Osteoblast (primary cell): ENCODE measurements around the gene RNF13. TPM values are rescaled to one million over a fixed set of nuclear protein-coding genes. Genes with fewer than 3 reads are reported as not detected.

ENCODE experiments used
- DNase-seq: peaks from one replicate; pipeline ENCODE4 v3.0.0; 2011; ENCODE audit warnings: low spot score, mixed read lengths; ENCODE audit not compliant: insufficient read length; ENCODE audit errors: missing footprints
- H2AFZ ChIP-seq: 2 replicates; pipeline ENCODE4 v1.6.0; 2011; ENCODE audit warnings: mild to moderate bottlenecking, low read length
- H3K27ac ChIP-seq: 2 replicates; pipeline ENCODE4 v1.5.1; 2011; ENCODE audit warnings: mild to moderate bottlenecking, low read depth, low read length, moderate library complexity
- H3K27me3 ChIP-seq: 2 replicates; pipeline ENCODE4 v1.6.0; 2012; ENCODE audit warnings: mild to moderate bottlenecking, control low read depth, inconsistent platforms, low read length, moderate library complexity; ENCODE audit not compliant: insufficient read depth
- H3K36me3 ChIP-seq: 2 replicates; pipeline ENCODE4 v1.5.1; 2011; ENCODE audit warnings: mild to moderate bottlenecking, low read length, control low read depth, moderate library complexity; ENCODE audit not compliant: insufficient read depth
- H3K4me1 ChIP-seq: 2 replicates; pipeline ENCODE4 v1.5.1; 2011; ENCODE audit warnings: mild to moderate bottlenecking, low read length, control low read depth, moderate library complexity; ENCODE audit not compliant: insufficient read depth
- H3K4me2 ChIP-seq: 2 replicates; pipeline ENCODE4 v1.6.0; 2011; ENCODE audit warnings: mild to moderate bottlenecking, low read length; ENCODE audit not compliant: insufficient read depth
- H3K4me3 ChIP-seq: fragments of 200-600 bp; sonication (generic); 3 replicates; pipeline ENCODE4 v1.5.1; 2012; ENCODE audit warnings: mild to moderate bottlenecking, low read length, inconsistent platforms; ENCODE audit not compliant: insufficient read depth
- H3K79me2 ChIP-seq: 2 replicates; pipeline ENCODE4 v1.6.0; 2012; ENCODE audit warnings: mild to moderate bottlenecking, low read length, control low read depth, inconsistent platforms; ENCODE audit not compliant: insufficient read depth
- H3K9me3 ChIP-seq: 2 replicates; pipeline ENCODE4 v1.5.1; 2011; ENCODE audit warnings: low read depth, low read length, control low read depth
- H4K20me1 ChIP-seq: 2 replicates; pipeline ENCODE4 v1.6.0; 2012; ENCODE audit warnings: mild to moderate bottlenecking, low read length, control low read depth; ENCODE audit not compliant: insufficient read depth
- total RNA-seq: library from RNA; depleted of rRNA; stranded (reverse); fragments of >200 nt; gene quantifications from 2 replicates; pipeline ENCODE4 v1.2.3, GENCODE V29; 2012
- TF ChIP-seq, protein P1 (sequence below): IDR thresholded peaks from 2 replicates; pipeline ENCODE4 v1.5.1; 2011; ENCODE audit warnings: mild to moderate bottlenecking, low read depth, low read length, moderate library complexity; ENCODE audit errors: extremely low read depth

RNF13 gene
- total RNA-seq, 1 donor: 86.1 TPM

DNA sequence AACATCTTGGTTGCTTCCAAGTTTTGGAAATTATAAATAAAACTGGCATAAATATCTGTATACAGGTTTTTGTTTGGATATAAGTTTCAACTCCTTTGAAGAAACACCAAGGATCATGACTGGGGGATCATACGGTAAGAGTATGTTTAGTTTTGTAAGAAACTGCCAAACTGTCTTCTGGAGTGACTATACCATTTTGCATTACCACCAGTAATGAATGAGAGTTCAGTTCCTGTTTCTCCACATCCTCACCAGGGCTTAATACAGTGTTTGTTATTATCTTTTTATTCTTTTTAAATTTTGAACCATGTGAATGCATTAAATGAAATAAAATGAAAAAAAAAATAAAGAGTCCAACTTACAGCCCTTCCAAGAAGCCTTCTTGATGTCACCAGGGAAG, 17.0 kb upstream of the RNF13 start:
- Histone ChIP-seq H3K4me3 (no peak overlapping the region), H3K4me2 (no peak overlapping the region), H3K27me3 (no peaks in the 10 kb centered on the region), H3K27ac (no peak overlapping the region), H3K4me1 (no peaks in the 10 kb centered on the region), H3K36me3 (no peaks in the 10 kb centered on the region), H3K79me2 (no peaks in the 10 kb centered on the region), H4K20me1 (no peaks in the 10 kb centered on the region), H3K9me3 (no peaks in the 10 kb centered on the region), H2AFZ (no peak overlapping the region)
- no peak for DNase-seq
- TF ChIP-seq, protein P1, sequence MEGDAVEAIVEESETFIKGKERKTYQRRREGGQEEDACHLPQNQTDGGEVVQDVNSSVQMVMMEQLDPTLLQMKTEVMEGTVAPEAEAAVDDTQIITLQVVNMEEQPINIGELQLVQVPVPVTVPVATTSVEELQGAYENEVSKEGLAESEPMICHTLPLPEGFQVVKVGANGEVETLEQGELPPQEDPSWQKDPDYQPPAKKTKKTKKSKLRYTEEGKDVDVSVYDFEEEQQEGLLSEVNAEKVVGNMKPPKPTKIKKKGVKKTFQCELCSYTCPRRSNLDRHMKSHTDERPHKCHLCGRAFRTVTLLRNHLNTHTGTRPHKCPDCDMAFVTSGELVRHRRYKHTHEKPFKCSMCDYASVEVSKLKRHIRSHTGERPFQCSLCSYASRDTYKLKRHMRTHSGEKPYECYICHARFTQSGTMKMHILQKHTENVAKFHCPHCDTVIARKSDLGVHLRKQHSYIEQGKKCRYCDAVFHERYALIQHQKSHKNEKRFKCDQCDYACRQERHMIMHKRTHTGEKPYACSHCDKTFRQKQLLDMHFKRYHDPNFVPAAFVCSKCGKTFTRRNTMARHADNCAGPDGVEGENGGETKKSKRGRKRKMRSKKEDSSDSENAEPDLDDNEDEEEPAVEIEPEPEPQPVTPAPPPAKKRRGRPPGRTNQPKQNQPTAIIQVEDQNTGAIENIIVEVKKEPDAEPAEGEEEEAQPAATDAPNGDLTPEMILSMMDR: no peak

DNA sequence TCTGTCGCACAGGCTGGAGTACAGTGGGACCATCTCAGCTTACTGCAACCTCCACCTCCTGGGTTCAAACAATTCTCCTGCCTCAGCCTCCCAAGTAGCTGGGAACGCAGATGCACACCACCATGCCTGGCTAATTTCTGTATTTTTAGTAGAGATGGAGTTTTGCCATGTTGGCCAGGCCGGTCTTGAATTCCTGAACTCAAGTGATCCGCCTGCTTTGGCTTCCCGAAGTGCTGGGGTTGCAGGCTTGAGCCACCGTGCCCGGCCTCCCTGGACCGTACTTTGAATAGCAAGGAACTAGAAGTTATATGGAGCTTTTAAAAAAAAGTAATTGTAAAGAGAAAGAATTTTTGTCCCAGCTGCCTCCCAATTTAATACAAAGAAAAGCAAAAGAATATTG, 12.3 kb upstream of the RNF13 start:
- no peak overlapping the region for H3K4me2 ChIP-seq
- no peak for DNase-seq
- H4K20me1 ChIP-seq: no peaks in the 10 kb centered on the region
- no peaks in the 10 kb centered on the region for H3K79me2 ChIP-seq
- TF ChIP-seq, protein P1: no peak
- no peak overlapping the region for H3K4me3 ChIP-seq
- H3K9me3 ChIP-seq: no peaks in the 10 kb centered on the region
- no peak overlapping the region for H2AFZ ChIP-seq
- no peaks in the 10 kb centered on the region for H3K36me3 ChIP-seq
- no peaks in the 10 kb centered on the region for H3K27me3 ChIP-seq
- H3K4me1 ChIP-seq: no peaks in the 10 kb centered on the region
- H3K27ac ChIP-seq: no peak overlapping the region

DNA sequence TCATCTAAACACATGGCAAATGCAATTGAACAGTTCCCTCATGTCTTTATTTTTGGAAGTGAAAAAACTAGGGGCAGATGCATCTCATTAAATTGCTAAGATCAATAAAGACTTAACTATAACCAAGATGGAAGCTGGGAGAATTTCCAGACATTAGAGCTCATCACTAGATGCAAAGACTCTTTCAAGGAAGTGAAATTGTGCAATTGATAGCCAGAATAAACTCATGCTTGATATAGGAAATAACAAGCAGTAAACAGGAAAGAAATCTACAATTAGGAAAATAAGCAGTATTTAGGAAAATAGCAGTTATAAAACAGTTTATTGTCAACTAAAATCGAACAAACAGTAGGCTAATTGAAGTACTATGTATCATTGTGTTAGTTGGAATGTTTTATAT, 11.8 kb upstream of the RNF13 start:
- no peak overlapping the region for H3K4me3 ChIP-seq
- no peaks in the 10 kb centered on the region for H3K4me1 ChIP-seq
- H3K4me2 ChIP-seq: no peak overlapping the region
- no peaks in the 10 kb centered on the region for H4K20me1 ChIP-seq
- H3K27me3 ChIP-seq: no peaks in the 10 kb centered on the region
- no peaks in the 10 kb centered on the region for H3K36me3 ChIP-seq
- TF ChIP-seq, protein P1: no peak
- no peaks in the 10 kb centered on the region for H3K9me3 ChIP-seq
- H3K79me2 ChIP-seq: no peaks in the 10 kb centered on the region
- H2AFZ ChIP-seq: no peak overlapping the region
- no peak overlapping the region for H3K27ac ChIP-seq
- DNase-seq: no peak

DNA sequence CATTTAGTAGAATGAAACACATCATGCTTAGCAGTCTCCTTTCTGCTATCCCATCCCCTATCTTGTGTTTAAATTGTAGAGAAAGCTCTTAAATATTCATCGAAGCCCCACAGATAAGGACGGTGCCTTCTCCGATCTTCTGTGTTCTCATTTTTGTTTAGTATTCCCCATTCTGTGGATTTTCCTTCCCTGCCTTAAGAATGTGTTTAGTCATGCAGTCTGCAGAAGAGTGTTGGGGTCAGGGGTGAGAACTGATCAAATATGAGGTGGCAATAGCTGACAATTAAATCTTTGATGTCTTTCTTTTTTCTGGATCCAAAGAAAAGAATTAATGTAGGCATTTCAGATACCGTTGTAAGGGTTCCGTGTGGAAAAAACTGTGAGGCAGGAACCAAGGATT, 11.4 kb upstream of the RNF13 start:
- Histone ChIP-seq H3K27ac (no peak overlapping the region), H3K4me2 (no peak overlapping the region), H4K20me1 (no peaks in the 10 kb centered on the region), H3K27me3 (no peaks in the 10 kb centered on the region), H3K36me3 (no peaks in the 10 kb centered on the region), H3K79me2 (no peaks in the 10 kb centered on the region), H3K4me3 (no peak overlapping the region), H3K4me1 (no peaks in the 10 kb centered on the region), H2AFZ (peak overlapping the region; percentile 18), H3K9me3 (no peaks in the 10 kb centered on the region)
- no peak for DNase-seq
- TF ChIP-seq, protein P1: no peak
